ENCODE results near the gene JADE3.

Gene JADE3

GRCh38 chrX:47012131-47012530 lies 99.9 kb downstream of the JADE3 start:
- Histone ChIP-seq H3K4me3 (ENCODE audit: low read depth, low read length) (no peak overlapping the region), H3K4me1 (no peaks in the 10 kb centered on the region), H3K9me3 (no peaks in the 10 kb centered on the region), H3K36me3 (no peaks in the 10 kb centered on the region), H3K27me3 (no peaks in the 10 kb centered on the region)
- no peak for TF ChIP-seq CTCF (IDR thresholded peaks at IDR 0.05; ENCODE audit: low read depth, low read length)
- no peak for DNase-seq

GRCh38 chrX:47026198-47026597 lies 114.0 kb downstream of the JADE3 start:
- H3K36me3 ChIP-seq: no peaks in the 10 kb centered on the region
- H3K4me1 ChIP-seq: no peaks in the 10 kb centered on the region
- H3K9me3 ChIP-seq: no peaks in the 10 kb centered on the region
- no peaks in the 10 kb centered on the region for H3K27me3 ChIP-seq
- no peak overlapping the region for H3K4me3 ChIP-seq (ENCODE audit: low read depth, low read length)
- DNase-seq: no peak
- TF ChIP-seq CTCF (IDR thresholded peaks at IDR 0.05; ENCODE audit: low read depth, low read length): no peak

- no peaks in the 10 kb centered on the region for H3K27me3 ChIP-seq
- peak; percentile 51 for TF ChIP-seq CTCF (IDR thresholded peaks at IDR 0.05; ENCODE audit: low read depth, low read length)
- no peaks in the 10 kb centered on the region for H3K36me3 ChIP-seq
- H3K4me3 ChIP-seq (ENCODE audit: low read depth, low read length): no peak overlapping the region
- peak; percentile 17 for DNase-seq
- H3K4me1 ChIP-seq: no peaks in the 10 kb centered on the region
- H3K9me3 ChIP-seq: no peaks in the 10 kb centered on the region
Measured at GRCh38 chrX:47030339-47030738, 118.1 kb downstream of the JADE3 start.

GRCh38 chrX:47047989-47048388 lies 135.8 kb downstream of the JADE3 start:
- Histone ChIP-seq H3K36me3 (no peaks in the 10 kb centered on the region), H3K4me1 (no peaks in the 10 kb centered on the region), H3K9me3 (no peaks in the 10 kb centered on the region), H3K4me3 (ENCODE audit: low read depth, low read length) (no peak overlapping the region), H3K27me3 (no peaks in the 10 kb centered on the region)
- TF ChIP-seq CTCF (IDR thresholded peaks at IDR 0.05; ENCODE audit: low read depth, low read length): no peak
- no peak for DNase-seq

GRCh38 chrX:47059142-47059874 lies 147.1 kb downstream of the JADE3 start:
- no peak for DNase-seq
- no peaks in the 10 kb centered on the region for H3K4me1 ChIP-seq
- no peak for TF ChIP-seq CTCF (IDR thresholded peaks at IDR 0.05; ENCODE audit: low read depth, low read length)

GRCh38 chrX:47060708-47061107 lies 148.5 kb downstream of the JADE3 start:
- Histone ChIP-seq H3K36me3 (no peaks in the 10 kb centered on the region), H3K27me3 (no peaks in the 10 kb centered on the region), H3K4me3 (ENCODE audit: low read depth, low read length) (no peak overlapping the region), H3K9me3 (no peaks in the 10 kb centered on the region), H3K4me1 (no peaks in the 10 kb centered on the region)
- no peak for TF ChIP-seq CTCF (IDR thresholded peaks at IDR 0.05; ENCODE audit: low read depth, low read length)
- DNase-seq: no peak

More at GRCh38 chrX:47059142-47059874, 147.1 kb downstream of the JADE3 start:
- no peaks in the 10 kb centered on the region for H3K36me3 ChIP-seq
- H3K9me3 ChIP-seq: no peaks in the 10 kb centered on the region
- H3K27me3 ChIP-seq: no peaks in the 10 kb centered on the region
- H3K4me3 ChIP-seq (ENCODE audit: low read depth, low read length): no peak overlapping the region
